GM23338 (cell line): Measurements from ENCODE around the gene GVQW3.

Experiments
- CREB1 ChIP-seq: fragments of 250-450 bp; sonication (Bioruptor Pico); IDR thresholded peaks from 2 replicates; pipeline ENCODE4 v1.5.0; 2020; ENCODE audit warnings: low read depth, mild to moderate bottlenecking, moderate library complexity
- CTCF ChIP-seq, 2 experiments: fragments of 200-600 bp in 1 of 2; sonication (generic) in 1 of 2; conservative IDR thresholded peaks; 2 replicates each; pipeline versions ENCODE4 v1.5.1 to v1.6.1; 2016 to 2017; ENCODE audit warnings: antibody characterized with exemption in 2 of 2, low read depth in 2 of 2, mild to moderate bottlenecking in 2 of 2, moderate library complexity in 1 of 2
- EZH2 ChIP-seq: fragments of 200-600 bp; sonication (generic); IDR thresholded peaks from one replicate; pipeline ENCODE4 v1.8.0; 2017; ENCODE audit warnings: antibody characterized with exemption, mild to moderate bottlenecking, low read depth; ENCODE audit not compliant: unreplicated experiment
- EZH2phosphoT487 ChIP-seq: fragments of 200-600 bp; sonication (generic); IDR thresholded peaks from one replicate; pipeline ENCODE4 v1.8.1; 2018; ENCODE audit warnings: antibody characterized with exemption; ENCODE audit not compliant: unreplicated experiment
- JUNB ChIP-seq: IDR thresholded peaks from one replicate; pipeline ENCODE4 v1.6.1; 2016; ENCODE audit warnings: antibody characterized with exemption; ENCODE audit not compliant: unreplicated experiment
- POLR2AphosphoS5 ChIP-seq: IDR thresholded peaks from 2 replicates; pipeline ENCODE4 v1.6.1; 2016; ENCODE audit warnings: antibody characterized with exemption, low read depth
- STAT1 ChIP-seq: IDR thresholded peaks from one replicate; pipeline ENCODE4 v1.6.1; 2016; ENCODE audit warnings: antibody characterized with exemption; ENCODE audit not compliant: unreplicated experiment
- ZNF331 ChIP-seq: fragments of 250-450 bp; sonication (Bioruptor Pico); IDR thresholded peaks from 2 replicates; pipeline ENCODE4 v1.5.0; 2020; ENCODE audit warnings: low read depth, mild to moderate bottlenecking, moderate library complexity
- TF ChIP-seq, protein P1 (sequence below): IDR thresholded peaks from 2 replicates; pipeline ENCODE4 v1.6.1; 2016; ENCODE audit warnings: antibody characterized with exemption
- TF ChIP-seq, protein P2 (sequence below): IDR thresholded peaks from one replicate; pipeline ENCODE4 v1.6.1; 2018; ENCODE audit warnings: antibody characterized with exemption; ENCODE audit not compliant: unreplicated experiment

DNA sequence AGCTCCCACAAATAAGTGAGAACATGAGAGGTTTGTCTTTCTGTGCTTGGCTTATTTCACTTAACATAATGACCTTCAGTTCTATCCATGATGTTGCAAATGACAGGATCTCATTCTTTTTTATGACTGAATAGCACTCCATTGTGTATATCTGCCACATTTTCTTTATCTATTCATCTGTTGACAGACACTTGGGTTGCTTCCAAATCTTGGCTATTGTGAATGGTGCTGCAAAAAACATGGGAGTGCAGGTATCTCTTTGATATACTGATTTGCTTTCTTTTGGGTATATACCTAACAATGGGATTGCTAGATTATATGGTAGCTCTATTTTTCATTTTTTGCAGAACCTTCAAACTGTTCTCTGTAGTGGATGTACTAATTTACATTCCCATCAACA is 13.3 kb downstream of the GVQW3 start:
- TF ChIP-seq EZH2 (no peak), CTCF (conservative IDR thresholded peaks at IDR 0.05; ENCODE audit: low read depth in 2 of 2) (no peak), EZH2phosphoT487 (no peak), CREB1 (CRISPR knock-in tag) (no peak), POLR2AphosphoS5 (no peak), STAT1 (no peak), JUNB (no peak), ZNF331 (no peak)
- TF ChIP-seq, protein P1, sequence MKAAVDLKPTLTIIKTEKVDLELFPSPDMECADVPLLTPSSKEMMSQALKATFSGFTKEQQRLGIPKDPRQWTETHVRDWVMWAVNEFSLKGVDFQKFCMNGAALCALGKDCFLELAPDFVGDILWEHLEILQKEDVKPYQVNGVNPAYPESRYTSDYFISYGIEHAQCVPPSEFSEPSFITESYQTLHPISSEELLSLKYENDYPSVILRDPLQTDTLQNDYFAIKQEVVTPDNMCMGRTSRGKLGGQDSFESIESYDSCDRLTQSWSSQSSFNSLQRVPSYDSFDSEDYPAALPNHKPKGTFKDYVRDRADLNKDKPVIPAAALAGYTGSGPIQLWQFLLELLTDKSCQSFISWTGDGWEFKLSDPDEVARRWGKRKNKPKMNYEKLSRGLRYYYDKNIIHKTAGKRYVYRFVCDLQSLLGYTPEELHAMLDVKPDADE, result no peak
- TF ChIP-seq, protein P2, sequence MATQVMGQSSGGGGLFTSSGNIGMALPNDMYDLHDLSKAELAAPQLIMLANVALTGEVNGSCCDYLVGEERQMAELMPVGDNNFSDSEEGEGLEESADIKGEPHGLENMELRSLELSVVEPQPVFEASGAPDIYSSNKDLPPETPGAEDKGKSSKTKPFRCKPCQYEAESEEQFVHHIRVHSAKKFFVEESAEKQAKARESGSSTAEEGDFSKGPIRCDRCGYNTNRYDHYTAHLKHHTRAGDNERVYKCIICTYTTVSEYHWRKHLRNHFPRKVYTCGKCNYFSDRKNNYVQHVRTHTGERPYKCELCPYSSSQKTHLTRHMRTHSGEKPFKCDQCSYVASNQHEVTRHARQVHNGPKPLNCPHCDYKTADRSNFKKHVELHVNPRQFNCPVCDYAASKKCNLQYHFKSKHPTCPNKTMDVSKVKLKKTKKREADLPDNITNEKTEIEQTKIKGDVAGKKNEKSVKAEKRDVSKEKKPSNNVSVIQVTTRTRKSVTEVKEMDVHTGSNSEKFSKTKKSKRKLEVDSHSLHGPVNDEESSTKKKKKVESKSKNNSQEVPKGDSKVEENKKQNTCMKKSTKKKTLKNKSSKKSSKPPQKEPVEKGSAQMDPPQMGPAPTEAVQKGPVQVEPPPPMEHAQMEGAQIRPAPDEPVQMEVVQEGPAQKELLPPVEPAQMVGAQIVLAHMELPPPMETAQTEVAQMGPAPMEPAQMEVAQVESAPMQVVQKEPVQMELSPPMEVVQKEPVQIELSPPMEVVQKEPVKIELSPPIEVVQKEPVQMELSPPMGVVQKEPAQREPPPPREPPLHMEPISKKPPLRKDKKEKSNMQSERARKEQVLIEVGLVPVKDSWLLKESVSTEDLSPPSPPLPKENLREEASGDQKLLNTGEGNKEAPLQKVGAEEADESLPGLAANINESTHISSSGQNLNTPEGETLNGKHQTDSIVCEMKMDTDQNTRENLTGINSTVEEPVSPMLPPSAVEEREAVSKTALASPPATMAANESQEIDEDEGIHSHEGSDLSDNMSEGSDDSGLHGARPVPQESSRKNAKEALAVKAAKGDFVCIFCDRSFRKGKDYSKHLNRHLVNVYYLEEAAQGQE, result no peak
